ENCODE data around the gene PDE4D. TPM values are rescaled to one million over a fixed set of nuclear protein-coding genes. Genes with fewer than 3 reads are reported as not detected.

PDE4D gene
- total RNA-seq, 1 donor: 19.9 TPM

DNA sequence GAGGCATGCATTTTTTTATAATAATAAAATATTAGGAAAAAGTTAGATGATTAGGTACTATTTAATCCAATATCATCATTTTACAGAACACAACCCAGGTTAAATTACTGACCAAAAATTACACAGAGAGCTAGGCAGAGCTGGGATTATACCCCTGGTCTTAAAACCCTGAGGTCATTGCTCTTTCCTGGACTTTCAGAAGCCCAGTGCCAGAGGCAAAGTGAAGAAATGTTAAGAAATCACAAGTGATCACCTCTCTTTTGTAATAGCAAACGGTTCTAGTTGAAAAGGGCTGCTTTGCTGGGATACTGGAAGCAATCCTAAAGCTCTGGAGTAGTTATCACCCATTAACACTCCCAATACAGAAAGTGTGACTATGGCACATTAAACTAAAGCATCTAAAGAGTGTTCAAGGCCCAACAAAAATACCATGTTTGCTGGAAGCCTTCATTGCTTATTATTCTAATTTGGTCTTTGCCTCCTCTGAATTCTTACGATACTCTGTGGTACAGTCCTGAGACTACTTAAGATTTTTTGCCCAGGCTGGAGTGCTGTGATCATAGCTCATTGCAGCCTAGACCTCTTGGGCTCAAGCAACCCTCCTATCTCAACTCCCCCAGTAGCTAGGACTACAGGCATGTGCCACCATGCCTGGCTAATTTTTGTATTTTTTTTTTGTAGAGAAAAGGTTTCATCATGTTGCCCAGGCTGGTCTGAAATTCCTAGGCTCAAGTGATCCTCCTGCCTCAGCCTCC is 734.7 kb downstream of the PDE4D start:
- H3K9me3 ChIP-seq (ENCODE audit: low read depth, low read length): no peaks in the 10 kb centered on the region
- no peak overlapping the region for H3K4me2 ChIP-seq (ENCODE audit: insufficient read depth, low read length)
- TF ChIP-seq, protein P1, sequence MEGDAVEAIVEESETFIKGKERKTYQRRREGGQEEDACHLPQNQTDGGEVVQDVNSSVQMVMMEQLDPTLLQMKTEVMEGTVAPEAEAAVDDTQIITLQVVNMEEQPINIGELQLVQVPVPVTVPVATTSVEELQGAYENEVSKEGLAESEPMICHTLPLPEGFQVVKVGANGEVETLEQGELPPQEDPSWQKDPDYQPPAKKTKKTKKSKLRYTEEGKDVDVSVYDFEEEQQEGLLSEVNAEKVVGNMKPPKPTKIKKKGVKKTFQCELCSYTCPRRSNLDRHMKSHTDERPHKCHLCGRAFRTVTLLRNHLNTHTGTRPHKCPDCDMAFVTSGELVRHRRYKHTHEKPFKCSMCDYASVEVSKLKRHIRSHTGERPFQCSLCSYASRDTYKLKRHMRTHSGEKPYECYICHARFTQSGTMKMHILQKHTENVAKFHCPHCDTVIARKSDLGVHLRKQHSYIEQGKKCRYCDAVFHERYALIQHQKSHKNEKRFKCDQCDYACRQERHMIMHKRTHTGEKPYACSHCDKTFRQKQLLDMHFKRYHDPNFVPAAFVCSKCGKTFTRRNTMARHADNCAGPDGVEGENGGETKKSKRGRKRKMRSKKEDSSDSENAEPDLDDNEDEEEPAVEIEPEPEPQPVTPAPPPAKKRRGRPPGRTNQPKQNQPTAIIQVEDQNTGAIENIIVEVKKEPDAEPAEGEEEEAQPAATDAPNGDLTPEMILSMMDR (IDR thresholded peaks at IDR 0.05; ENCODE audit: extremely low read depth, low read depth, low read length): no peak
- H2AFZ ChIP-seq (ENCODE audit: low read length): no peak overlapping the region
- H3K4me3 ChIP-seq (ENCODE audit: insufficient read depth, low read length): no peak overlapping the region
- no peaks in the 10 kb centered on the region for H3K27me3 ChIP-seq (ENCODE audit: insufficient read depth, low read length)
- no peak for DNase-seq (ENCODE audit: insufficient read length, low spot score, missing footprints)
- H3K4me1 ChIP-seq (ENCODE audit: insufficient read depth, low read length): peaks cover 5% of the 10 kb centered on the region
- no peaks in the 10 kb centered on the region for H3K79me2 ChIP-seq (ENCODE audit: insufficient read depth, low read length)
- H3K36me3 ChIP-seq (ENCODE audit: insufficient read depth, low read length): no peaks in the 10 kb centered on the region
- no peak overlapping the region for H3K27ac ChIP-seq (ENCODE audit: low read depth, low read length)
- H4K20me1 ChIP-seq (ENCODE audit: insufficient read depth, low read length): no peaks in the 10 kb centered on the region

DNA sequence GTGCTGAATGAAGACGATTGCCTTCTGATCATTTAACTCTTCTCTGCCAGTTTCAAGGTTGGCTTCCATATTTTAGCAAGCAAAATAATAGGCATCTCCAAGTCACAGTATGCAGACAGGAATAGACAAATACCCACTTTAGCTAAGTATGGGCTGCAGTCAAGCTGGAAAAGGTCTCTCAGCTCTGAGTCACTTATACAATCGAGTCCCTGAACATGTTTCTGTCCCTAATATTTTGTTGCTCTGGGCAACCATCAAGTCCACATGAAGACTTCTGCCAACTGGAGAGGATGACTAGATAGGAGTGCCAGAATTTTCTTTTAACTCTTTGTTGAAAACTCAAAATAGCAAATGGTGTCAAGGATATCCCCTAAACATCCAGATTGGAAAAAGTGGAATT is 735.4 kb downstream of the PDE4D start:
- Histone ChIP-seq H3K27ac (ENCODE audit: low read depth, low read length) (no peak overlapping the region), H3K4me3 (ENCODE audit: insufficient read depth, low read length) (no peak overlapping the region)

DNA sequence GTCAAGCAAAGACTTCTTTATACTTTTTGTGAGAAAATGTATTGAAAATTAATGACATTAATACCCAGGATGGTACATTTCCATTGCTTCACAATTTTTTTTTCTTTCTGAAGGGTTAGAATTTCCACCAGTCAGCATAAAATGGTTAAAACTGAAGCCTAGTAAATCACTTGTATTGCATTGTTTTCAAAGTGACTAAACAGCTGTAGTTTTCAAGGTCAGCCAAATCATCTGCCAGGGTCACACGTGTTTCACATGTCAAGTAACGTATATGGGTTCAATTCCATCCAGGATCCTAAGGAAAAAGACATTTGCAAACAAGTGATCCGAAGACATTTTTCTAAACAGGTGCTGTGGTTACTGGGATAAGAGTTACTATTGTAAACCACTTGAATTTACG is 736.5 kb downstream of the PDE4D start:
- Histone ChIP-seq H3K4me2 (ENCODE audit: insufficient read depth, low read length) (no peak overlapping the region), H3K9me3 (ENCODE audit: low read depth, low read length) (no peaks in the 10 kb centered on the region), H3K4me3 (ENCODE audit: insufficient read depth, low read length) (no peak overlapping the region), H3K36me3 (ENCODE audit: insufficient read depth, low read length) (no peaks in the 10 kb centered on the region), H3K27ac (ENCODE audit: low read depth, low read length) (no peak overlapping the region), H4K20me1 (ENCODE audit: insufficient read depth, low read length) (no peaks in the 10 kb centered on the region), H3K4me1 (ENCODE audit: insufficient read depth, low read length) (no peaks in the 10 kb centered on the region), H3K27me3 (ENCODE audit: insufficient read depth, low read length) (no peaks in the 10 kb centered on the region), H2AFZ (ENCODE audit: low read length) (no peak overlapping the region), H3K79me2 (ENCODE audit: insufficient read depth, low read length) (no peaks in the 10 kb centered on the region)
- TF ChIP-seq, protein P1 (IDR thresholded peaks at IDR 0.05; ENCODE audit: extremely low read depth, low read depth, low read length): no peak
- no peak for DNase-seq (ENCODE audit: insufficient read length, low spot score, missing footprints)

More for the DNA sequence above, 735.4 kb downstream of the PDE4D start:
- H3K4me2 ChIP-seq (ENCODE audit: insufficient read depth, low read length): no peak overlapping the region
- no peaks in the 10 kb centered on the region for H3K9me3 ChIP-seq (ENCODE audit: low read depth, low read length)
- H3K4me1 ChIP-seq (ENCODE audit: insufficient read depth, low read length): no peaks in the 10 kb centered on the region
- H3K36me3 ChIP-seq (ENCODE audit: insufficient read depth, low read length): no peaks in the 10 kb centered on the region
- no peaks in the 10 kb centered on the region for H3K27me3 ChIP-seq (ENCODE audit: insufficient read depth, low read length)
- H3K79me2 ChIP-seq (ENCODE audit: insufficient read depth, low read length): no peaks in the 10 kb centered on the region
- H4K20me1 ChIP-seq (ENCODE audit: insufficient read depth, low read length): no peaks in the 10 kb centered on the region
- TF ChIP-seq, protein P1 (IDR thresholded peaks at IDR 0.05; ENCODE audit: extremely low read depth, low read depth, low read length): no peak
- no peak for DNase-seq (ENCODE audit: insufficient read length, low spot score, missing footprints)
- H2AFZ ChIP-seq (ENCODE audit: low read length): no peak overlapping the region

DNA sequence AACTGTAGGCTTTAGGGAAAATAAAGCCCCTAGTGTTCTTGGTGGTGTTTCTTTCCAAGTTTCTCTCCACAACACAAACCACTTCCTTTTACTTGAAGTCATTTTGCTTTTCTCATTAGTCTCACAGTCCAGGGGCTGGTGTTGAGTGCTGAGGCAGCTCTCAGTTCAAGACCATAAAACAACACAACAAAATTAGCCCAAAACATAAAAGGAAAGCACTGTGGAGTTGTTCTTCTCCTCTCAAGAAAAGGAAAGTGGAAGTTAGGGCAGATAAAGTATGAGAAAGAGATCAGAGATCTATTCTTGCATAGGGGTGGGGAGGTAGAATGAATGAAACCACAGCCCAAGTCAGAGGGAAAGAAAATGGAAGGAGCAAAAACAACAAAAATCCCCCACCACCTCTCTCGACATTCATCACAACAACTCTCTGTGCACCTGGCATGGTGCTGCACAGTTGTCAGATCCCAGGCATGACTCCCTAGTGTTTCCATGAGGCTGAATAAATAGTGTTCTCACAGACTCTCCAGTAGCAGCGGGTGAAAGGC is 740.8 kb downstream of the PDE4D start:
- no peak overlapping the region for H3K4me2 ChIP-seq (ENCODE audit: insufficient read depth, low read length)
- H3K36me3 ChIP-seq (ENCODE audit: insufficient read depth, low read length): no peaks in the 10 kb centered on the region
- TF ChIP-seq, protein P1 (IDR thresholded peaks at IDR 0.05; ENCODE audit: extremely low read depth, low read depth, low read length): no peak
- H3K27me3 ChIP-seq (ENCODE audit: insufficient read depth, low read length): no peaks in the 10 kb centered on the region
- no peaks in the 10 kb centered on the region for H3K9me3 ChIP-seq (ENCODE audit: low read depth, low read length)
- H3K79me2 ChIP-seq (ENCODE audit: insufficient read depth, low read length): no peaks in the 10 kb centered on the region
- no peaks in the 10 kb centered on the region for H4K20me1 ChIP-seq (ENCODE audit: insufficient read depth, low read length)
- H3K27ac ChIP-seq (ENCODE audit: low read depth, low read length): no peak overlapping the region
- no peak overlapping the region for H3K4me3 ChIP-seq (ENCODE audit: insufficient read depth, low read length)
- DNase-seq (ENCODE audit: insufficient read length, low spot score, missing footprints): no peak
- no peaks in the 10 kb centered on the region for H3K4me1 ChIP-seq (ENCODE audit: insufficient read depth, low read length)
- H2AFZ ChIP-seq (ENCODE audit: low read length): no peak overlapping the region

Data from osteoblast (primary cell).